Myocyte (in vitro differentiated cells): ENCODE data around the gene YARS1. TPM values are rescaled to one million over a fixed set of nuclear protein-coding genes. Genes with fewer than 3 reads are reported as not detected.

Experiments used
- DNase-seq: peaks from one replicate; pipeline ENCODE4 v3.0.0-alpha.2; 2012; ENCODE audit warnings: low read depth
- total RNA-seq: library from RNA; depleted of rRNA; stranded (reverse); fragments of >200 nt; gene quantifications from 2 replicates; pipeline ENCODE4 v1.2.3, GENCODE V29; 2014

The YARS1 gene
- total RNA-seq, 1 donor from 2014 or later = 79.9 TPM

DNA sequence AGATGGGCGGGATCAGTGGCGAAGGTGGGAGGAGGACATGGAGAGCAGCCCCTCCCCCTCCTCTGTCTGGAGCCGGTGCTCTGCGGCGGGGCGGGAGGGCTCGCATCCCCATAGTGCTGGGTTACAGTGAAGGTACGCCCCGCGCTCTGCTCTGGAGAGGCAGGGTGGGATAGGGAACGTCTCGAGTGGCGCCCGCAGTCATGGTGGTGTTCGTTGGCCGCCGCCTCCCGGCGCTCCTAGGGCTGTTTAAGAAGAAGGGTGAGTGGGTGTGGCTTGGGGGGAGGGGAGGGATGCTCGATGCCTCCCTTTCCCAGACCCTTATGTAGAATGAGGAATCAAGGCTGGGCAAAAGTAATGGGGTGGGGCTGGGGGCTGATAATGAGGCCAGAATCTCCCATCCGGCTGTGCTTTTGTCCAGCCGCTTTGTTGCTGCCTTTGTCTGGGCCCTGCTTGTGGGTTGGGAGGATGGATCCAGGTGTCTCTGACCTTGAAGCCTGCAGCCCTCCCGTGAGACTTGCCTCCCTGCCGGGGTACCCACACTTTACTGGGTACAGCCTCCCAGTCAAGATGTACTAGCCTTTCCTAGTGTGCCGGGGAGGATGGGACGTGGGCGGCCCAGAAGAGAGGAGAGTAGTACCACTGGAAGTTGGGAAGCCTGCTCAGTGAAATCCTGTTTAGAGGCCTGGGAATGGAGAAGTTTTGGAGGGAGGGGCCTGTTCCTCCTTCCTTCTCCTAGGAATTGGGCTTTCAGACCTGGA, 51.4 kb downstream of the YARS1 start:
- DNase-seq = no peak

DNA sequence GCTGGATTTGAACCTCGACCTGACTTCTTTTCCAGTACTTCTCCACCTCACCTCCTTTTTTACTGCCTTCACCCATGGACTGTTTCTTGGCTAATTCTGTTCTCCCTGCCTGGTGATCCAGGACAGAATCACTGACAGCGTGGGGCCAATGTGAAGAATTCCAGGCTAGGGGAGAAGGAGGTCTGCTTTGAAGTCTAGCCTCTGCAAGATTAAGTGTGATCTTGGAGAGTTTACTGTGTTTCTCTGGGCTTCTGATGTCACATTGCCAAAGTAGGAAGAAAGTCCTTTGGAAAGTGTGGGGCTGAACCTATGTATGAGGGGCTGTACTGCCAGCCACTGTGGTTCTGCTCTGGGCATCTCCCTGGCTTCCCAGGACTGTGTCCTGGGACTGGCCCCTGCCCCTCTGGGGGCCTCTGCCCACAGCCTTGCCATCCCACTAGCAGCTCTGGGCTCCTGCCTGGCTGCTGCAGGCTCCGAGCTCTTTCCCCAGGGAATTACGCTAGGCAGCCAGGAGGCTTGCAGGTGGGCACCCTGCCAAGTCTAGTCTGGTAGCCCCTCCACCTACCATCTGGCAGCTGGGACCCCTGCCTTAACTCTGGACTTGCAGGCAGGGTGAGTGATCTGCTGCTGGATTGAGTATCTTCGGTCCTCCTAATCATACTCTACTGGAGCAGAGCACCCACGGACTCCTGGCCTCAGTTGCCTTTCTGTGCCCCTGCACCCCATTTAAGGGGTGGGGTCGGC, 52.2 kb downstream of the YARS1 start:
- DNase-seq = no peak

DNA sequence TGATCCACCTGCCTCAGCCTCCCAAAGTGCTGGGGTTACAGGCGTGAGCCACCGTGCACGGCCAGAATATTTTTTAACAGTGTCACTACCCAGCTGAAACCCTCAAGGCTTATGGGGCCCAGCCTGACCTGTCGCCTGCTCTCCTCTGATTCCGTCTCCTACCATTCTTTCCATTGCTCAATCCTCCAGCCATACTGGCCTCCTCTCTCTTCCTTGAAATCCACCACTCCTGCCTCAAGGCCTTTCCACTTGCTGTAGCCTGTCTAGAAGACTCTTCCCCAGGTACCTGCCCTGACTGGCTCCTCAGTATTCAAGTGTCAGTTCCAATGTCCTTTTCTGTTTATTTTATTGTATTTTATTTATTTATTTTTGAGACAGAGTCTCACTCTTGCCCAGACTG, 53.9 kb downstream of the YARS1 start:
- no peak for DNase-seq

DNA sequence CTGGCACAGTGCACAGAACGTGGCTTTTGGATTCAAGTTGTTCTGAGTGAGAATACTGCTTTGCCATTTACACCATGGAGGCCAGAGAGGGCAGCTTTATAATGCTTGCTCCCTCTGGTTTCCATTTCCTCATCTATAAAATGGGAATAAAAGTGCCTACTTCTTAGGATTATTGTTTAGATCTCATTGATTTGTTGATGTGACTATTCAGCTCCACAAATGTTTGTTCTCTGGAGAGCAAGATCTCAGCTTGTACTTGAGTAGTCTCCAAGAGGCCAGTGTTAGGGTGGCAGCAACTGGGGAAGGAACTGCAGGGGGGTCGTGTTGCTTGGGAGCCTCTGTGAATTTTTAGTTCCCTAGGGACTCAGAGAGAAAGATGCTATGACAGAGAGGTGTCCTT, 55.2 kb downstream of the YARS1 start:
- no peak for DNase-seq

DNA sequence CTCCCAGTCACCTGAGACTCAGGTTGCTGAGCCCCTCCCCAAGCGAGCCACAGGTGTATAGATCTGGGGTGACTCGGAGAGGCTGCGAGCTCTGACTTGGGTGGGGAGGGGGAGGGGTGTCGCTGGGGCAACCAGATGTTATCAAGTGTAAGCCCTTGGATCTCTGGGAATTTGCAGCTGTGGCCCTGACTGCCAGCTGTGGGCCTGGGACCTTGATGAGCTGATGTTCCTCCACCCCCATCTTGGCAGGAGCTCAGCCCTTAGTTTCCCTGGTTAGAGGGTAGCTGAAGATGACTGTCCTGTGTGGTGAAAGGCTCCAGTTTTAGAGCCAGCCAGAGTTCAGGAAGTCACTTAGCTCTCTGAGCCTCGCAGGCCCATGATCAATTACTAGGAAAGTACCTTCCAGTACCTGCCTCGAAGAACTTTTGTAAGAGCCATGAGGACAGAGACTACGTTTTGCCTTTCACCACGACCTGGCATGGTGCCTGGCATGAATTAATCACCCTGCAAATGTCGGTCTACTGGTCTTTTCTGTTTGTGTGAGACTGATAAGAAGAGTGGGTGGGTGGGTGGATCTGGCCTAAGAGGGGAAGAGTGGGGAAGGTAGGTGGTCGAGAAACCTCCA, 55.8 kb downstream of the YARS1 start:
- peak; percentile 58 for DNase-seq

DNA sequence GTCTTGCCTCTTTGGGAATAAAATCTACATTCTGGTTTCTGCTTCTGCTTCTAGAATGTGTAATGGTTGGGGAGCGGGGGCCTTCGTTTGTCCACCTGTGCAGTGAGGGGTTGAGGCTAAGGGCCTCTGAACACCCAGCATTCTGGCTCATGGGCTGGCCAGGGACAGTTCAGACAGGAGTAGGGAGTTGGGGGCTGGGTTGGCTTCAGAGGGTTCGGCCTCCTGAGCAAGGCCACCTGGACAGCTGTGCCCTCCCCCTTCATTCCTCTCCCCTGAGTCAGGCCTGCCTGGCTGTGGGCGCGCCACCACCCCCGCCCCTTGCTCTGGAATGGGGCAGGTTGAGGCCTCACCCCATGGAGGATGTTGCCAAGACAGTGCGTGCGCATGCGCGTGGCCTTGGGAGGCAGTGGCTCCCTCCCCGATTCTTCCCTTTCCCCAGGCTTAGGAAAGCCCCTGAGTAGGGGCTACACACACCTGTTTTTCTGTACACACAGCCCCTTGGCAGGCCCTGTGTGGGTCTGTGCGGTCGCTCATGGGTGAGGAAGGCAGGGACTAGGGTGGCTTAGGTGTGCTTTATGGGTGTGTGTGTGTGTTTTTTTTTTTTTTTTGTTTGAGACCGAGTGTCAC, 57.0 kb downstream of the YARS1 start:
- DNase-seq = peak; percentile 38

DNA sequence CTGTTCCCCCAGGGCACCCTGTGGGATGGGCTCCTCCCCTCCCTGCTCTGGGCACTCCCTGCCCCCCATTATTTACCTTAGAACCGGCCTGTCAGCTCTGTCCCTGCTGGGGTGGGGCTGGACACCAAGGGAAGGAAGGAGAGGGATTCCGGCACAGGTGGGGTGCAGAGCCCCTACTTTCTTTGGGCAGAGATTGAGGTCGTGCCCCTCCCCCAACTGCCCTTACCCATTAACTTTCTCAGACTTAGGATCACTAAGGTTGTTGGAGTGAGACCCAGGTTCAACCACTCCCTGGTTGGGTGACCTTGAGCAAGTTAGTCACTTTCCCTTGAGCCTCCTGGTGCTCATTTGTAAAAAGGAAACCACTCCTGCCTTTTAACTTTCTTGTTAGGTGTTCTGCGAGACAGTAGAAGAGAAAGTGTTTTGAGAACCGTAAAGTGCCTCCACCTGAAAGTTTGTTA, 57.6 kb downstream of the YARS1 start:
- DNase-seq = no peak

DNA sequence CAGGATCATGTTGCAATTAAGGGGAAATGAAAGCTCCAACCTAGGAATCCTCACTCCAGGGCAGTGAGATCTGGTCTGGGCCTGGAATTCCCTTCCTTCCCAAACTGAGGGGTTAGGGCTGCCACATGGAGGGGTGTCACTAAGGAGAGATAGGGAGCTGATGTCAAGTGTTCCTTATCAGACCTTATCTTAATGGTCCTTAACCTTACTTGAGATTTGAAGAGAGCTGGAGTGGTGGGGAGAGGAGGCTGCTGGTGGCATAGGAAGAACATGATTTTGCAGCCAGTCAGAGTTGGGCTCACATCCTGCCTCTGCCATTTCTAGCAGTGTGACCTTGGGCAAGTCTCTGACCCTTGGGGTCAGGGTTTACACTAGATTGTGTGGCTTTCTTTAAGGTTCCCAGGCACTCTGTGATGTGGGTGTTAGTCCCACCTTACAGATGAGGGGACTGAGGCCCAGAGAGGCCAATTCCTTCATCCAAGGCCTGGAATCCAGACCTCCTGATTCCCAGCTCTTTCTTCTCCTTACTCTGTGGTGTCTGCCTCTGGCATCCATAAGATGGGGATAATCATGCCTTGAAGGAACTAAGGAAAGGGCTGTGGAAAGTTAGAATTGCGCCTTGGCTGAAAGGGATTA, 58.2 kb downstream of the YARS1 start:
- no peak for DNase-seq

DNA sequence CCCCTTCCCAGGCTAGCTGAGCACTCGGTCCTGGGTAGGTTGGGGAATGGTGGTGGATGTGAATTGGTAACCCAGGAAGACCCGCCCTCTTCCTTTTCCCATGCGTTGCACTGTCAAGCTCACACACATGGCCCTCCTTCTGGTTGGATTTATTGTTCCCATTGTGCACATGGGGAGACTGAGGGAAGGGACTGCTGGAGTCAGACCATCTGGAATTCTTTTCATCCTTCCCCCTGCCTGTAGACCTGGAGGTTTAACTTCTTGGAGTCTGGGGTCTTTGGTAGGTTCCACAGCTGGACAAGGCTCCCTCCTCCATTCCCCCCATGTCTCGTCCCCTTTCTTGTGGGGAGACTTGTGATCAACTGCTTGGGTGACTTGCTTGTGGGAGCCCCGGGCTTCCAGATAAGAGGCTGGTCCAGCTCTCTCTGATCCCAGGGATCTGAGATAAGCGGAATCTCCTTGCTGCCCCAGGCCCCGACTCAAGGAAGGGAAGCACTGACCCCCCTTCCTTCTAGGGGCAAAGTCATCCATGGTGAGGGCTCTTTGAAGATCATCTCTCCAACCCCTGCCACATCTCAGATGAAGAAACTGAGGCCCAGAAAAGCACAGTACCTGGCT, 58.9 kb downstream of the YARS1 start:
- no peak for DNase-seq

DNA sequence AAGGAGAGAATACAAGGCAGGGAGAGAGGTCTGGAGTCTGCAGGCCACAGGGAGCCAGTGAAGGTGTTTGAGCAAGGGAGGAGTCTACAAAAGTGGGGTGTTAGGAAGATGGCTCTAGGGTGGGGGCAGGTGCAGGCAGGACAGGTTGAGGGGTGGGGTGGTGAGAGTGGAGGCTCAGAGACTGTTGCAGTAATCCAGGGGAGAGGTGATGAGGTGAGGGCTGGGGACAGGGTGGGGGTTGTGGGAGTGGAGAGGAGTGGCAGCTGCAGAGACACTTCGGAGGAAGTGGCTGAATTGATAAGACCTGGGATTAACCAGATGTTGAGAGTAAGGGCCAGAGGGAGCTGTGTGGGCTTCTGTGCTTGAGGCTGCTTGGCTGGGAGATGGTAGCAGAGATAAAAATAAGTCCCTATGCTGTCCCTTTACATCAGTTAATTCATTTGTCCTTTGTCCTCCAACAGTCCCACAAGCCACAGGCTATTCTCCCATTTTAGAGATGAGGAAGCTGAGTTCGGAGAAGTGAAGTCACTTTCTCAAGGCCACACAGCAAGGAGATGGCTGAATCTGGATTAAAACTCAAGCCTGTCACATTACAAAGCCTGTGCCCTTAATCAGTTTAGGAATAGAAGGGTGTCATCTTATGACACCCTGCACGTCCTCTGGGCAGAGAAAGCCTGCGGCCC, 59.8 kb downstream of the YARS1 start:
- DNase-seq = no peak

DNA sequence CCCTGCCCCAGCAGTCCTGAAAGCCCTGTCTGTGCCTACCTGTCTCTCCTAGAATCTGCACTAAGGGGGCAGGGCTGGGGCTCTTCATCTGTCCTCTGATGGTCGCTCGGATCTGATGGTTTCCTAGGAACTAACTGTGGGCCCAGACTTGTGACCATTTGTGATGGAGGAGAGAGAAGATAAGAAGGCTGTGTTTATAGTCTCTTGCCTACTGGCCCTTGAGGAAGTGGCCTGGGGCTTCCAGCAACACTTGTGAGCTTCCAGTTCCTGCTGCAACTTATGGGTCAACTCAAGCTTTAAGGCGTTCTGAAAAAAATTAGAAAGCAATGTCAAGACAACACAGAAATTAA, 61.4 kb downstream of the YARS1 start:
- no peak for DNase-seq

DNA sequence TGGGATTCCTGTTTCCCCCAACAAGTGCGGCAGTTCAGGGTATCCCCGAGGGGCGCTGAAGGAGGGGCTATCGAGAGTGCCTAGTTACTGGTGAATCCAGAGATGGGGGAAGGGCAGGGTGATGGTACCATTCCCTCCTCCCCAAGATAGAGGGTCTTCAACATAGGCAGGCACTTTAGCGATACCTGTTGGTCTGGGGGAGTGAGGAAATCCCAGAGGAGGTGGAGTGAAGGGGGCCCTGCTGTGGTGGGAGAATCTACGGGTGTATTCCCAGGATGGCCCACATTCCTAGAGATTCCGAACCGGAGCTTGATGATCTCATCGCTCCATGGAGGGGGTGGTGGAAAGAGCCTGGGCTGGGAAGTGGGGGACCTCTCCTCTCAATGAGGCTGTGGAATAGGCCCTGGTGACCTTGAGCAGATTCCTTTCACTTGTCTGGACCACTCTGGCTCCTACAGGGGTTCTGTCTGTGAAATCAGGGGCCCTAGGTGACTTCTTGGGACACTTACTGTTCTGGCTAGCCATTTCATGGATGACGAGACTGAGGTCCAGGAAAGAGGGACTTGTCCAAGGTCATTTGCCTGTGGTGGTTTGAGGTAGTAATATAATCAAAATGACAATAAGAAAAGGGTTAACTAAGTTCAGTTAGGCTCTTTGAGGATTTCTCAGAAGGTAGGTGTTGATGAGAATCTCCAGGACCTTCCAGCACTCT, 61.9 kb downstream of the YARS1 start:
- no peak for DNase-seq

DNA sequence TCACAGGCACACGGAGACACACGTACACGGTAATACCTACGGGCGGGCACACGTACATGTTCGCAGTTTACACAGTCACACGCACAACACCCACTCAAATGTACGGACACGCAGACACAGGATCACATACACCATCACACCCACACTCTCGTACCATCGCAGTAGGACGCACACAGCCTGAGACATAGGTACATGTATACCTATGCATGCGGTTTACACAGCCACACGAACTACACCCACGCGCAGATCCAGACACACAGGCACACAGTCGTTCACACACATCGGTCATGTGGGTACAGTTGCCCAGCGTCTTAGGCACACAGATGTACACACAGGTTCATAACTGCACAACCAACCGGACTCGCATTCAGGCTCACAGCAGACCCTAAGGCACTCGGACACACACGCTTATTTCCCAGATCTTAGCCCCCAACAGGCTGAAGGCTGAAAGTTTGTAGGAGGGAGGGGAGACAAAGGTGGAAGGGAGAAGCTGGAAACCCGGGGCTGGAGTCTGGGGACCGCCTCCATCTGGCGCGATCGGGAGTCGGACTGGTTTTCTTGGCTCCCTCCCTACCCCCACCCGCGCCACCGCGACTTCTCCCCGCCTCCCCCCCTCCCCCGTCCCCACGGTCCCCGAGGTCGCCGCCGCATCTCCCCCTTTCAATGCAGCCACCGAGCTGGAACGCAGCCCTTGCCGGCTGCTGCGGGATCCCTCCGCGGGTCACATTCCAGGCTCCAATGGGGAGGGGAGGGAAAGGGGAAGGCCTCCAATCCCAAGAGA, 62.7 kb downstream of the YARS1 start:
- no peak for DNase-seq

DNA sequence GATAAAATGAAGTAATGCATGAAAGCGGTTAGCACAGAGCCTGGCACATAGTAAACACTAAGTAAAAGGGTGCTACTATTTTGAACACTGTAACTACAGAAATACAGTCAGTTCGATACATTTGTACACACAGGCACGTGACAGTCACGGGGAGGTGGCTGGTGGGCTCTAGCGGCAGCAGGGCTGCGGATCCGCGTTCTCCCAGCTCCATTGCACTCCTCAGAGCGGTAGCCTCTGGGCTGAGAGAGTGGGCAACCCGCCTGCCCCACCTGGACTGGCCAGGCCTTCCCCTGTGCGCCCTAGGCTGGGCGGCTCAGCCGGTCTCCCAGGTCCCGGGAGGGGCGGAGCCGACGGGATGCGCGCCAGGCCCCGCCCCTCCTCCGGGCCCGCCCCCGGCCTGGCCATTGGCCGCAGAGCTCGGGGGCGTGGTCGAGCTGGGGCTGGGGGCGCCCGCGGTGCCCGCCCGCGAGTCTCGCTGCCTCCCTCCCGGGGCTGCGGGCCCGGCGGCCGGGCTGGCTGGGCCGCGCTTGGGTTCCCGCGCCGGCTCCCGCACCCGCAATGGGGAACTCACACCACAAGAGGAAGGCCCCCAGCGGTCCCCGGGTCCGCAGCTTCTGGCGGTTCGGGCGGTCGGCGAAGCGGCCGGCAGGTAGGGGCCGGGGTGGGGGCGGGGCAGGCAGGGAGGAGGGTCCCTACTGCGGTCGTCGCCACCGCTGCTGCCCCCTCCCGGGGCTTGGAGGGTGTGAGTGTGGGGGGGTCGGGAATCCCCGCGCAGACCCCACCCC, 63.4 kb downstream of the YARS1 start:
- peak; percentile 48 for DNase-seq

DNA sequence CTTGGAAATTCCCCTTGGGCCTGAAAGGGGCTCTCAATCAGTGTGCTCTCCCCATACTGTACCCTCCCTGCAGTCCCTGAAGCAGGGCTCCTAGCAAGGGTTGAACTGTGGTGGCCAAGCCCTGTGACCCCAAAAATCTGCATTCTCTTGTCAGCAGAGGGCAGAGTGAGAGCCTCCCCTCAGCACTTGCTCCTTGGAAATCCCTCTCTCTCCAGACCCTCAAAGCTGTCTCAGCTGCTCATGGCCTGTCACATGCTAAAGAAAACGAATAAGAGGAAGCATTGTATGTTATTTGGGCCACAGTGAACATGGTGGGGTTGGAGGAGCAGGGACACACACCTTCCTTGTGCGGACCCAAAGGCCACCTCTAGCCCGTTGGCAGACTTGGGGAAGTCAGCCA, 67.4 kb downstream of the YARS1 start:
- DNase-seq = no peak

DNA sequence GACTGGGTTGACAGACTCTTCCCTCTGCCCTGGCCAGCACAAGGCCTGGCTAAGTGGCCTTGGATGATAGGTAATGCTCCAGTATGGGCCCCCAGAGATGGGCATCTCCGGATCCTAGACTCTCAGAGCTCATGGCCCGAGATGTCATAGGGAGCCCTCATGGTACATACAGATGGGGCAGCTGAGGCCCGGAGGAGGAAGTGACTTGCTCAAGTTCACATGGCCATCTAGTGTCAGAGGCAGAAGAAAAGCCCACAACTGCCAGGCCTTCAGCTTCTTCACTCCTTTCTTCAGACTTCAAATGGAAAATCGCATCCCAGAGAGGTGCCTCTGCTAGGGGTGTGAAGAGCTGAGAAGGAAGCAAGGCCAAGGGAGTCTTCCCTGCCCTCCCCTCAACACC, 67.8 kb downstream of the YARS1 start:
- DNase-seq = no peak

DNA sequence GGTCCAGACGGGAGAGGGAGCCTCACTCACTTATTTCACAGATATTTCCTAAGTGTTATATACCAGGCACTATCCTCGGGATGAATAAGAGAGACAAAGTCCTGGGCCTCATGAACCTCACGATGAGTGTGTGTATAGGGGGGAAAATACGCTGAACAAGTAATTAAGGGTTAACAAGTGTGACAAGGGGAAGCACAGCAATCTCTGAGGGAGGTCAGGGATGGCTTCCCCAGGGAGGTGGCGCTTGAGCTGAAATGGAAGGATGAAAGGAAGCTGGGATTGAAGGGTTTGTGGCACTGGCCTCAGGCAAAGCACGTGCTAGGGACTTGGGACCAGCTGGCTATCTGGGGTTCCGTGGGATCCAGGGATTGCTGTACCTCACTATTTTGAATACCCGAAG, 68.2 kb downstream of the YARS1 start:
- no peak for DNase-seq

DNA sequence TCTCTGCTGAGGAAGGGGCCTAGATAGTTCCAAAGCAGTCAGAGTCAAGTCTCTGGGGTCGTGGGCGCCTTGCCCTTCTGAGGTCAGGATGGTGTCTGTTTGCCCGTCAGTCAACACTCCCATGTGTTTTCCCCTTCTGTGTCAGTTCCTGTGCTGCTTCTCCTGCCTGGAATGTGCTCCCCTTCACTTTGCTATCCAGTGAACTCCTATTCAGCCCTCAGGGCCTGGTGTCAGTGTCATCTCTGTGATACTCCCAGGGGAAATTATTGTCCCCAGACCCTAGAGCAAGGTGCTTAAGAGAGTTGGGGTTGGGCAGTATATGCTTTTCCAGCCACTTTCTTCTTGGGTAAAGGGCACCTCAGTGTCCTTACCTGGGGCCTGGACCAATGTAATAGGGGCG, 68.8 kb downstream of the YARS1 start:
- no peak for DNase-seq
